Endothelial cell of umbilical vein (primary cell): Measurements from ENCODE around the gene MRC2.

Experiments
- EZH2 ChIP-seq: IDR thresholded peaks from 2 replicates; pipeline ENCODE4 v1.6.1; 2012; ENCODE audit warnings: borderline replicate concordance, low read depth, mild to moderate bottlenecking, moderate library complexity, low read length, inconsistent platforms; ENCODE audit not compliant: severe bottlenecking
- GATA2 ChIP-seq: IDR thresholded peaks from 2 replicates; pipeline ENCODE4 v1.7.0; 2011; ENCODE audit warnings: low read depth, mild to moderate bottlenecking, moderate library complexity, mixed read lengths, low read length; ENCODE audit not compliant: insufficient read length, insufficient read depth
- JUN ChIP-seq: IDR thresholded peaks from 2 replicates; pipeline ENCODE4 v1.6.1; 2011; ENCODE audit warnings: borderline replicate concordance, low read depth; ENCODE audit not compliant: insufficient read length, insufficient read depth
- POLR2A ChIP-seq: IDR thresholded peaks from 2 replicates; pipeline ENCODE4 v1.6.1; 2012; ENCODE audit warnings: low read depth, mild to moderate bottlenecking, control low read depth, low read length
- POLR2AphosphoS5 ChIP-seq: IDR thresholded peaks from 2 replicates; pipeline ENCODE4 v1.6.1; 2012; ENCODE audit warnings: low read depth, mild to moderate bottlenecking, control low read depth, low read length, moderate library complexity; ENCODE audit not compliant: insufficient read depth
- TF ChIP-seq, protein P1 (sequence below), 2 donors: IDR thresholded peaks; 1 replicate in 1 of 2; 2 replicates in 1 of 2; pipeline ENCODE4 v1.5.1; 2011; ENCODE audit warnings: low read length in 2 of 2, mild to moderate bottlenecking in 2 of 2, moderate library complexity in 2 of 2, control low read depth in 1 of 2, inconsistent platforms in 1 of 2, low read depth in 1 of 2; ENCODE audit not compliant: insufficient read depth in 1 of 2; ENCODE audit errors: extremely low read depth in 1 of 2
- TF ChIP-seq, protein P2 (sequence below): IDR thresholded peaks from 2 replicates; pipeline ENCODE4 v1.6.1; 2011; ENCODE audit not compliant: insufficient read depth, insufficient read length

DNA sequence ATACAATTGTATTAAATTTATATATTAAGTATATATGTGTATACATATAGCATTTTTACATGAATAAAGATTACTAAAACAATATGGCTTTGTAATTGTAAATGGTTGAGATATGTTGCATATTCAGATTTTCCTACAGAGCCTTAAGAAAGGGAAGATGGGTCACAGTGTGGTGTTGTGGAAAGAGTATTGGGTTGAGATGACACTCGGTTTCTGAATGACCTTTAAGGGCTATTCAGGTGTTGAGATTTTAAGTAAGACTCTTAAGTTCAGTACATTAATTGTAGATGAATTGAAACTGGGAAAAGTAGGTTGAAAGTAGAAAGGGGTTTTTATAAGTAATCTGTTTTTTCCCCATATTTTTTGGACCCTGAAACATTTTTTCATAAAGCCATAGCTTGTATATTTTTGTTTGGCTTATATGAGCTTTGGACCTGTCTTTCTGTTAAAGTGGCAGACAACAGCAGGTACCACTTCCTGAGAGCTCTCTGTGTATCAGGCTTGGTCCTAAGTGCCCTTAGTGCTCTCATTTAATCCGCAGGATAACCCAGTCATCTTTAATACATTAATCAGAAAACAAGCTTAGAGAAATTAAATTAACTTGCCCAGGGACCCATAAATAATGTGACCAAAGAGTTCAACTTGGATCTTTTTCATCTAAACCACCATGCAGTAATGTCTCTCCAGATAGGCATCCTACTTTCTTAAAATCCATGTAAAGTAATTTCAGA, 48.5 kb upstream of the MRC2 start:
- TF ChIP-seq, protein P1, sequence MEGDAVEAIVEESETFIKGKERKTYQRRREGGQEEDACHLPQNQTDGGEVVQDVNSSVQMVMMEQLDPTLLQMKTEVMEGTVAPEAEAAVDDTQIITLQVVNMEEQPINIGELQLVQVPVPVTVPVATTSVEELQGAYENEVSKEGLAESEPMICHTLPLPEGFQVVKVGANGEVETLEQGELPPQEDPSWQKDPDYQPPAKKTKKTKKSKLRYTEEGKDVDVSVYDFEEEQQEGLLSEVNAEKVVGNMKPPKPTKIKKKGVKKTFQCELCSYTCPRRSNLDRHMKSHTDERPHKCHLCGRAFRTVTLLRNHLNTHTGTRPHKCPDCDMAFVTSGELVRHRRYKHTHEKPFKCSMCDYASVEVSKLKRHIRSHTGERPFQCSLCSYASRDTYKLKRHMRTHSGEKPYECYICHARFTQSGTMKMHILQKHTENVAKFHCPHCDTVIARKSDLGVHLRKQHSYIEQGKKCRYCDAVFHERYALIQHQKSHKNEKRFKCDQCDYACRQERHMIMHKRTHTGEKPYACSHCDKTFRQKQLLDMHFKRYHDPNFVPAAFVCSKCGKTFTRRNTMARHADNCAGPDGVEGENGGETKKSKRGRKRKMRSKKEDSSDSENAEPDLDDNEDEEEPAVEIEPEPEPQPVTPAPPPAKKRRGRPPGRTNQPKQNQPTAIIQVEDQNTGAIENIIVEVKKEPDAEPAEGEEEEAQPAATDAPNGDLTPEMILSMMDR (IDR thresholded peaks at IDR 0.05; ENCODE audit: extremely low read depth in 1 of 2, insufficient read depth in 1 of 2, low read depth in 1 of 2, low read length in 2 of 2), result no peak
- TF ChIP-seq EZH2 (no peak), POLR2A (no peak), GATA2 (no peak), JUN (no peak), POLR2AphosphoS5 (no peak)
- TF ChIP-seq, protein P2, sequence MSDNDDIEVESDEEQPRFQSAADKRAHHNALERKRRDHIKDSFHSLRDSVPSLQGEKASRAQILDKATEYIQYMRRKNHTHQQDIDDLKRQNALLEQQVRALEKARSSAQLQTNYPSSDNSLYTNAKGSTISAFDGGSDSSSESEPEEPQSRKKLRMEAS, result no peak
